ENCODE data around the gene RPSA. TPM values are rescaled to one million over a fixed set of nuclear protein-coding genes. Genes with fewer than 3 reads are reported as not detected.
"Not testable (repeated sequence)": the region's sequence is repeated elsewhere in the genome, so short reads cannot be mapped to it uniquely, and the experiment has no call there.

Gene RPSA
- total RNA-seq, 1 donor: 1,413 TPM

- TF ChIP-seq, protein P1, sequence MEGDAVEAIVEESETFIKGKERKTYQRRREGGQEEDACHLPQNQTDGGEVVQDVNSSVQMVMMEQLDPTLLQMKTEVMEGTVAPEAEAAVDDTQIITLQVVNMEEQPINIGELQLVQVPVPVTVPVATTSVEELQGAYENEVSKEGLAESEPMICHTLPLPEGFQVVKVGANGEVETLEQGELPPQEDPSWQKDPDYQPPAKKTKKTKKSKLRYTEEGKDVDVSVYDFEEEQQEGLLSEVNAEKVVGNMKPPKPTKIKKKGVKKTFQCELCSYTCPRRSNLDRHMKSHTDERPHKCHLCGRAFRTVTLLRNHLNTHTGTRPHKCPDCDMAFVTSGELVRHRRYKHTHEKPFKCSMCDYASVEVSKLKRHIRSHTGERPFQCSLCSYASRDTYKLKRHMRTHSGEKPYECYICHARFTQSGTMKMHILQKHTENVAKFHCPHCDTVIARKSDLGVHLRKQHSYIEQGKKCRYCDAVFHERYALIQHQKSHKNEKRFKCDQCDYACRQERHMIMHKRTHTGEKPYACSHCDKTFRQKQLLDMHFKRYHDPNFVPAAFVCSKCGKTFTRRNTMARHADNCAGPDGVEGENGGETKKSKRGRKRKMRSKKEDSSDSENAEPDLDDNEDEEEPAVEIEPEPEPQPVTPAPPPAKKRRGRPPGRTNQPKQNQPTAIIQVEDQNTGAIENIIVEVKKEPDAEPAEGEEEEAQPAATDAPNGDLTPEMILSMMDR (IDR thresholded peaks at IDR 0.05; ENCODE audit: insufficient read depth, low read length): no peak
- no peak overlapping the region for H3K4me3 ChIP-seq (ENCODE audit: low read depth, low read length)
- DNase-seq (ENCODE audit: low read depth): no peak
These were observed 49.6 kb downstream of the RPSA start for GRCh38 chr3:39456159-39456558.

DNA sequence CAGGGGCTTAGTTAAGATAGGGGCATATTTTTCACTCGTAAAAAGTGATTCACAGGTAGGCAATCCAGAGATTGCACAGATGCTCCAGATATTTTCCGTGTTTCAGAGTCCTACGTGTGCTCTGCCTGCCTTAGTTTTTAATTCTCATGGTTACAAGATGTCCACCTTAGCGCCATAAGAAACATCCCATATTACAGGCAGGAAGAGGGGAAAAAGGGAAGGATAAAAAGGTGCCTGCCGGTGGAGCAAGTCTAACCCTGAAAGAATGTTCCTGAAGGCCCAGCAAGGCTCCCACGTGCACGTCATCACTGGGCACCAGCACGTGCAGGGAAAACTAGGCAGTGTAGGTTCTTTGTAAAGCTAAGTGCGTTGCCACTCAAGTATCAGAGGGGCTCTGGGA lies 50.8 kb downstream of the RPSA start:
- DNase-seq (ENCODE audit: low read depth): no peak
- no peak overlapping the region for H3K4me3 ChIP-seq (ENCODE audit: low read depth, low read length)
- TF ChIP-seq, protein P1 (IDR thresholded peaks at IDR 0.05; ENCODE audit: insufficient read depth, low read length): no peak

DNA sequence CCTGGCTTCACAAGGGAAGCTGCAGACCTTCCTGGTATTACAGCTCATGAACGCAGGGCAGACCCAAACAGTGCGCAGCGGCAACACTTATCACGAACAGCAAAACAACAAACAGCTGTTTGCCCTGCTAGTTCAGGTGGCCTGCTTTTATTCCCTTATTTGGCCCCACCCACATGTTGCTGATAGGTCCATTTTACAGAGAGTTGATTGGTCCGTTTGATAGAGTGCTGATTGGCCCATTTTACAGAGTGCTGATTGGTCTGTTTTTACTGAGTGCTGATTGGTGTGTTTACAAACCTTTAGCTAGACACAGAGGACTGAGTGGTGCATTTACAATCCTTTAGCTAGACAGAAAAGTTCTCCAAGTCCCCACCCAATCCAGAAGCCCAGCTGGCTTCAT lies 52.1 kb downstream of the RPSA start:
- H3K4me3 ChIP-seq (ENCODE audit: low read depth, low read length); DNase-seq (ENCODE audit: low read depth): not testable (repeated sequence)

DNA sequence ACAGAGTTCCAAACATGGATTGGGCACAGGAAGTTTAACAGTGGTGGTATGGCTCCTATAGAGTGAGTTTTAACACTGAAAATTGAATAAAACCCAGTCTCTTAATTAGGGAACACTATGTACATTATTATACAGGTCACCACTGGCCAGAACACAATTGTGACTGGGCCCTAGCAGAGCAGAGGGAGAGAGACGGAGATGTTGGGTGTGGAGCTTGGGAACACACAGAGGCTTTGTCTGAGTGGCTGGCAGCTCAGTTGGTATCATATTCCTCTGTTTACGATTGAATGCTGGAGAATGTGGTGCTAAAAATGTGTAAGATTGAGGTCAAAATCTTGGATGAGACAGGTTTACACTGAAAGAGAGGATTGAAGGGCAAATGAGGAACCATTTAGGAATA lies 54.2 kb downstream of the RPSA start:
- H3K4me3 ChIP-seq (ENCODE audit: low read depth, low read length): no peak overlapping the region
- DNase-seq (ENCODE audit: low read depth): no peak
- TF ChIP-seq, protein P1 (IDR thresholded peaks at IDR 0.05; ENCODE audit: insufficient read depth, low read length): no peak

Small RNAs within 50 kb of the gene (small RNA-seq; reads per million reads assigned to genes)
- gene SNORA6 (not detected), gene SNORA62 (not detected)

Other genes with a start within 250 kb of the RPSA start
- gene XIRP1, start 214.1 kb upstream of the RPSA start, total RNA-seq (ENCODE audit: low replicate concordance): 0.09 TPM in 1 of 2 replicates, not detected in the other
- not detected in 2 replicates for gene CX3CR1, start 126.7 kb upstream of the RPSA start, total RNA-seq (ENCODE audit: low replicate concordance)
- not detected in 2 replicates for gene CCR8, start 77.0 kb upstream of the RPSA start, total RNA-seq (ENCODE audit: low replicate concordance)
- 19.3 and 39.5 TPM in 2 replicates for gene SLC25A38, start 23.4 kb upstream of the RPSA start, total RNA-seq (ENCODE audit: low replicate concordance)
- gene MOBP, start 61.0 kb downstream of the RPSA start, total RNA-seq (ENCODE audit: low replicate concordance): not detected in 2 replicates